ENCODE results near the gene DOCK1.

DNA sequence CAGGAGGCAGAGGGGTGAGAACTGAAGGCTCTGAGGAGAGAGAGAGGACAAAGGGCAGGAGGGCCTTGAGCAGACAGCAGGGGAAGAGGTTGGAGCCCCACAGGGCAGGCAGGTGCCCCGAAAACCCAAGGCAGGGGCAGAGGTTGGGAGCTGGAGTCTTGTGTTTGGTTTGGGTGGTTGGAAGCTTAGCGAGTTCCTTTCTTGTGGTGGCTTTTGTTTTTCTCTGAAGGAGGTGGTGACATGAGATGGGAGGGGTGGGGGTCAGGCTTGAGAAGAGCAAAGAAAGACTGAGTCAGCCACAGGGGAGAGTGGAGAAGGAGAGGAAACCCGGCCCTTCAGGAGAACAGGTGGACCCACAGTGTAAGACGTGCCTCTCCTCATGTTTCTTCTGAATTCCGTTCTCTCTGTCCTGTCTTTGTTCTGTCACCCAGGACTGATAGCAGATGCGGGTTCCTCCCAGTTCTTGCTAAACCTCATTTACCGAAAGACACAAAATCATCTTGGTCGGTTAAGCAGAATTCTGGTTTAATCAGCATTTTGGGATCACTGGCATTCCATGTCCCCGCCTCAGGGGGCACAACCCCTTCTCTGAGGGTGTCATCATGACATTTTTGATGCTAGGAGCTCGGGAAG is 195.9 kb downstream of the DOCK1 start:
- TF ChIP-seq, protein P1, sequence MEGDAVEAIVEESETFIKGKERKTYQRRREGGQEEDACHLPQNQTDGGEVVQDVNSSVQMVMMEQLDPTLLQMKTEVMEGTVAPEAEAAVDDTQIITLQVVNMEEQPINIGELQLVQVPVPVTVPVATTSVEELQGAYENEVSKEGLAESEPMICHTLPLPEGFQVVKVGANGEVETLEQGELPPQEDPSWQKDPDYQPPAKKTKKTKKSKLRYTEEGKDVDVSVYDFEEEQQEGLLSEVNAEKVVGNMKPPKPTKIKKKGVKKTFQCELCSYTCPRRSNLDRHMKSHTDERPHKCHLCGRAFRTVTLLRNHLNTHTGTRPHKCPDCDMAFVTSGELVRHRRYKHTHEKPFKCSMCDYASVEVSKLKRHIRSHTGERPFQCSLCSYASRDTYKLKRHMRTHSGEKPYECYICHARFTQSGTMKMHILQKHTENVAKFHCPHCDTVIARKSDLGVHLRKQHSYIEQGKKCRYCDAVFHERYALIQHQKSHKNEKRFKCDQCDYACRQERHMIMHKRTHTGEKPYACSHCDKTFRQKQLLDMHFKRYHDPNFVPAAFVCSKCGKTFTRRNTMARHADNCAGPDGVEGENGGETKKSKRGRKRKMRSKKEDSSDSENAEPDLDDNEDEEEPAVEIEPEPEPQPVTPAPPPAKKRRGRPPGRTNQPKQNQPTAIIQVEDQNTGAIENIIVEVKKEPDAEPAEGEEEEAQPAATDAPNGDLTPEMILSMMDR (conservative IDR thresholded peaks at IDR 0.05; ENCODE audit: low read length), result no peak
- TF ChIP-seq EZH2phosphoT487 (IDR thresholded peaks at IDR 0.05; ENCODE audit: borderline replicate concordance), result no peak
